ENCODE measurements around the gene AHSG. TPM values are rescaled to one million over a fixed set of nuclear protein-coding genes. Genes with fewer than 3 reads are reported as not detected.
"Not testable (repeated sequence)": the region's sequence is repeated elsewhere in the genome, so short reads cannot be mapped to it uniquely, and the experiment has no call there.

The AHSG gene
- total RNA-seq, 2 experiments from 2014 or later, result not detected

DNA sequence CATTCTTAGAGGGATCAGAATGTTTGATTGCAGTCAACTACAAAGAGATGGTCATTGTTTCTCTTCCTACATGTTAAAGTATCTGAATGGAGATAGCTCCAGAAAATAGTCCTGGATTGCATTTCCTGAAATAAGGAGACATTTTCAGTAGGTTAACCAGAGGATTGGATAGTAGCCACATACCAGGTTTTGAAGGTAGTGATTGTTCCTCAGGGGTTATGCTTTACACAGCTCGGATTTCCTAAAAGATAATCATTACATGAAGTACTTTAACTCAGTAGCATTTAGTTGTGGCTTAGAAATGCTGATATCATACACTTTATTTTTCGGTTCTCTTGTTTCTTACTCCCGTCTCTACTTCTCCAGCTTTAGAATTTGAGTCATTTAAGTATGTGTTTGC, 32.1 kb upstream of the AHSG start:
- Mint-ChIP-seq H3K27ac (no peak overlapping the region), H3K4me1 (ENCODE audit: low read depth) (peaks cover 9% of the 10 kb centered on the region), H3K4me3 (no peak overlapping the region), H3K9me3 (no peaks in the 10 kb centered on the region), H3K27me3 (ENCODE audit: low read depth) (no peaks in the 10 kb centered on the region), H3K36me3 (ENCODE audit: low read depth) (peaks cover 33% of the 10 kb centered on the region)
- CTCF ChIA-PET, result interaction anchor here (1.7 kb wide), 1 partner anchor 32 kb away, joined by 5 read pairs; the partner anchor contains the start of gene AHSG
- intact Hi-C loops (cut with micrococcal nuclease), result no loop called here
- no peak for DNase-seq

DNA sequence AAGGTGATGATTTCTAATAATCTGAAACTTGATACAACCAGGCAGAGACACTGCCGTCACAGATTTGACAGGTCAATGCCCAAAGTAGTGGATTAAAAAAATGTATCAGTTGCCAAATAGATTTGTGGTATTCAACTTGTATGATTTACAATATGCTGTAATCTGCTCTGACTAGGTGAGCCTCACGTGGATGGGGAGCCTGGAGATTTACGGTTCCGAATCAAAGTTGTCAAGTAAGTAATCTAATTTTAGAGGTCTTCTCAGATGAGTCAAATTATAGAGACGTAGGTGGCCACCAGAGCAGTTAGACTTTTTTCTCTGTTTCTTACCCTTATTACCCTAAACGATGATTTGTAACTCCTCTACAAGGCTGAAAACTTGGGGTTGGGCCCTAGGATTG, 30.3 kb upstream of the AHSG start:
- no peak for DNase-seq
- Mint-ChIP-seq H3K4me3 (no peak overlapping the region), H3K27ac (no peak overlapping the region), H3K27me3 (ENCODE audit: low read depth) (no peaks in the 10 kb centered on the region), H3K4me1 (ENCODE audit: low read depth) (peaks cover 6% of the 10 kb centered on the region), H3K36me3 (ENCODE audit: low read depth) (peaks cover 30% of the 10 kb centered on the region), H3K9me3 (no peaks in the 10 kb centered on the region)
- CTCF ChIA-PET, result interaction anchor here (1.1 to 1.7 kb wide), 2 partner anchors 32 to 34 kb away, joined by 3 to 7 read pairs; no protein-coding TSS in a partner anchor
- intact Hi-C loops (cut with micrococcal nuclease), result no loop called here

DNA sequence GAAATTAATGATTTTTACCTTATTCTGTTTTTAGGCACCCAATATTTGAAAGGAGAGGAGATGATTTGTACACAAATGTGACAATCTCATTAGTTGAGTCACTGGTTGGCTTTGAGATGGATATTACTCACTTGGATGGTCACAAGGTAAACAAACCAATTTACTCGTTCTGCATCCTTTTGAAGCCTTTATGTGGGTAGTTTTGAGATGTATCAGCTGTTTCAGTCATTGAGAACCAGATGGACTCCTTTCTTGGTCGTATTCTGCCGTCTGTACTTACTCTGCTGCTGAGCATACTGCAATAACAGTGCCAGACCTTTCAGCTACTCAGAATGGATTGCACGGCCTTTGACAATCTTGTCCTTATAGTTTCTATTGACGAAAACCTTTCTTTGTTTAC, 29.0 kb upstream of the AHSG start:
- peaks cover 25% of the 10 kb centered on the region for H3K36me3 Mint-ChIP-seq (ENCODE audit: low read depth)
- no peaks in the 10 kb centered on the region for H3K9me3 Mint-ChIP-seq
- CTCF ChIA-PET, result interaction anchor here (0.6 to 1.3 kb wide), 3 partner anchors 31 to 641 kb away, joined by 3 to 7 read pairs (median 4); no protein-coding TSS in a partner anchor
- H3K27ac Mint-ChIP-seq, result no peak overlapping the region
- no peaks in the 10 kb centered on the region for H3K27me3 Mint-ChIP-seq (ENCODE audit: low read depth)
- H3K4me3 Mint-ChIP-seq, result no peak overlapping the region
- intact Hi-C loops (cut with micrococcal nuclease), result no loop called here
- no peak for DNase-seq
- peaks cover 6% of the 10 kb centered on the region for H3K4me1 Mint-ChIP-seq (ENCODE audit: low read depth)

DNA sequence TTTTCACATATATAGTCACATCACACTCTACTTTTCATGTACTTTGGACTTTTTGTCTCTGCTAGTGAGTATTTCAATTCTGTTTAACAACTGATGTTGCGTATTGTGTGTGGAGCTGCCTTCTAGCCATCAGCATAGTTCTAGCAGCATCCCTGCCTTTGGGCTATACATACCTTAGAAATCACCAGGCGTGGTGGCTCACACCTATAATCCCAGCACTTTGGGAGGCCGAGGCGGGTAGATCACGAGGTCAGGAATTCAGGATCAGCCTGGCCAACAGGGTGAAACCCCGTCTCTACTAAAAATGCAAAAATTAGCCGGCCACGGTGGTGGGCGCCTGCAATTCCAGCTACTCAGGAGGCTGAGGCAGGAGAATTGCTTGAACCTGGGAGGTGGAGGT, 26.6 kb upstream of the AHSG start:
- H3K4me3 Mint-ChIP-seq, result not testable (repeated sequence)

DNA sequence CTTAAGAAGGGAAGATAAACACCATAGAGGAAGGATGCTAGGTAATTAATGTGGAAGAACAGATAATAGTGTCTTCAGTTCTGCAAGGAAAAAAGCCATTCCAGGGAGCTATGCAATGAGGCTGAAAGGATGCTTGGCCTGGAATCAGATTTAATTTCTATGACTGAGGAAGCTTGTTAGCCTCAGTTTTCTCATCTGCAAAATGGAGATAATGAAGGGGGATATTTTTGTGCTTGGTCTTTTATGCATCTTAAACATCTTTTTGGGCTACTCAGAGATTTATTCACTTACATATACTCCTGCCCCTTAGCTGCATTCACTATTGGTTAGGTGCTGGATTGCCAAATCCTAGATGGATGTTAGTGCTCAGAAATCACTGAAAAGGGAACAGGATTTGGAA, 25.7 kb upstream of the AHSG start:
- peaks cover 21% of the 10 kb centered on the region for H3K4me1 Mint-ChIP-seq (ENCODE audit: low read depth)
- no peaks in the 10 kb centered on the region for H3K9me3 Mint-ChIP-seq
- H3K27me3 Mint-ChIP-seq (ENCODE audit: low read depth), result no peaks in the 10 kb centered on the region
- no peak overlapping the region for H3K4me3 Mint-ChIP-seq
- intact Hi-C loops (cut with micrococcal nuclease), result no loop called here
- CTCF ChIA-PET, result interaction anchor here (0.5 to 1.1 kb wide), 4 partner anchors 28 to 579 kb away, joined by 3 to 7 read pairs (median 4); no protein-coding TSS in a partner anchor
- DNase-seq, result no peak
- peaks cover 17% of the 10 kb centered on the region for H3K36me3 Mint-ChIP-seq (ENCODE audit: low read depth)
- H3K27ac Mint-ChIP-seq, result no peak overlapping the region

More for the DNA sequence above, 26.6 kb upstream of the AHSG start:
- H3K27me3 Mint-ChIP-seq (ENCODE audit: low read depth); H3K27ac Mint-ChIP-seq; DNase-seq; intact Hi-C loops (cut with micrococcal nuclease); H3K9me3 Mint-ChIP-seq: not testable (repeated sequence)
- Mint-ChIP-seq H3K4me1 (ENCODE audit: low read depth) (peaks cover 21% of the 10 kb centered on the region), H3K36me3 (ENCODE audit: low read depth) (peaks cover 17% of the 10 kb centered on the region)
- CTCF ChIA-PET, result interaction anchor here (1.0 to 2.0 kb wide), 2 partner anchors 31 to 46 kb away, joined by 7 read pairs; no protein-coding TSS in a partner anchor

DNA sequence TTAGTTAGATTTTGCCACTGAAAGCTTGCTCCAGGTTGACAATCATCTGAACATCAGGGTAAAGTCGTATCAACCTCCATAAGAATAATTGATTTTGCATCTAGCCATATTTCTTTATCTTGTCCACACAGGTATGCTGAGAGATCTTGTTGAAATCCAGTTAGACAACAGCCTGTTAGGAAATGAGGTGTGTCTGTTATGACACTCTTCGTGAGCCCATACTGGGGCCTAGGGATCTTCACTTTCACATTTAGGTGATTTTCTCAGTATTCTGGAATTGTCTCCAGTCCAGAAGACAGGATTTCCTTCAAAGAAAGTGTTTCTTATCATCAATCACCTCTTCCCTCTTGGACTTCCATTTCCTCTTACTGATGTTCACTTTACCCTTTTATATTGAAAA, 24.2 kb upstream of the AHSG start:
- H3K27ac Mint-ChIP-seq, result peak overlapping the region; percentile 1
- H3K36me3 Mint-ChIP-seq (ENCODE audit: low read depth), result peaks cover 14% of the 10 kb centered on the region
- H3K4me1 Mint-ChIP-seq (ENCODE audit: low read depth), result peaks cover 21% of the 10 kb centered on the region
- no peaks in the 10 kb centered on the region for H3K27me3 Mint-ChIP-seq (ENCODE audit: low read depth)
- DNase-seq, result no peak
- CTCF ChIA-PET, result interaction anchor here (0.6 to 4.2 kb wide), 2 partner anchors 27 to 334 kb away, joined by 3 to 35 read pairs; no protein-coding TSS in a partner anchor
- H3K4me3 Mint-ChIP-seq, result no peak overlapping the region
- no peaks in the 10 kb centered on the region for H3K9me3 Mint-ChIP-seq
- intact Hi-C loops (cut with micrococcal nuclease), result loop anchor here (1.0 kb wide), 1 partner anchor 29 kb away; no protein-coding TSS in a partner anchor

DNA sequence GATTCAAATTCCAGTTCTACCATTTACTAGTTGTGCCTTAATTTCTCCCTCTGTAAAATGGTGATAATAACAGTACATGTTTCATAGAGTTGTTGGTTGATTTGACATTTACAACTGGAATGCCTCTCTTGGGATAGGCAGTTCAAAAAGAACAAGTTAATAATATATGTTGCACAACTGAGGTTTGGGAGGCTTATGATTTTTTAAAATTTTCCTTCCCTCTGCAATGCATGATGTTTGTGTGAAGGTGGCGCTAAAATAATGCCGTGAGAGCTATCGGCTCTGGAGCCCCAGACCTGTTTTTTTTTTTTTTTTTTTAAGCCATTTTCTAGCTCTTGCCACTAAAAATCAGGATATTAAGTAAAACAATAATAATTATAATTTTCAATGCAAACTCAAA, 23.7 kb upstream of the AHSG start:
- H3K9me3 Mint-ChIP-seq, result no peaks in the 10 kb centered on the region
- intact Hi-C loops (cut with micrococcal nuclease), result loop anchor here (1.0 kb wide), 1 partner anchor 28 kb away; no protein-coding TSS in a partner anchor
- no peak for DNase-seq
- peaks cover 13% of the 10 kb centered on the region for H3K36me3 Mint-ChIP-seq (ENCODE audit: low read depth)
- H3K27ac Mint-ChIP-seq, result no peak overlapping the region
- CTCF ChIA-PET, result interaction anchor here (0.6 to 4.2 kb wide), 4 partner anchors 19 to 334 kb away, joined by 3 to 35 read pairs (median 4); no protein-coding TSS in a partner anchor
- peaks cover 21% of the 10 kb centered on the region for H3K4me1 Mint-ChIP-seq (ENCODE audit: low read depth)
- no peak overlapping the region for H3K4me3 Mint-ChIP-seq
- H3K27me3 Mint-ChIP-seq (ENCODE audit: low read depth), result no peaks in the 10 kb centered on the region

DNA sequence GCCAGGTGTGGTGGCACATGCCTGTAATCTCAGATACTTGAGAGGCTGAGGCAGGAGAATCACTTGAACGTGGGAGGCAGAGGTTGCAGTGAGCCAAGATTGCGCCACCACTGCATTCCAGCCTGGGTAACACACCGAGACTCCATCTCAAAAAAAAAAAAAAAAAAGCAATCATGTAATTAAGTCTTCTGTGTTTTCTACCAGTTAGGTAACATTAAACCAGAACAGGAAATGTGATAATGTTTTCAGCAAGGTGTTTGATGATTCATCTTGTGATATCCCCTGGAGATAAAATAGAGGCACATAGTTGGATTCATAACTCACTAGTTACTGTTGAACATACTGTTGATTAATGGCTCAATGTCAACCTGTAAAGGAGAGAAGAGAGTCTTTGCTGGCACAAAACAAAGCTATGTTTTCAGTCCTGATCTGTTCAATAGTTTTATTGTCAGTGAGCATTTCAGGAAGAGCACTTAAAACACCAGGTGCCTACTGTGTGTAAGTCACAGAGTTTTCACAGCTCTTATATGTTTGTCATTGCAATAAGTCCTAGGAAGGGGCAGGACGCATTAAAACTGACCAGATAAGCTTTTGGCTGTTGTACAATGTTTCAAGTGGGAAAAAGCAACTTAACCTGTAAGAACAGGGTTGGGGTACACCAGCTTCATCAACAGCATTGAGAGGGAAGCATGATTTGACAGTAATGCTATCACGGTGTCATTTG, 22.8 kb upstream of the AHSG start:
- peak; percentile 23 for DNase-seq
- Mint-ChIP-seq H3K9me3 (no peaks in the 10 kb centered on the region), H3K4me1 (ENCODE audit: low read depth) (peaks cover 21% of the 10 kb centered on the region), H3K4me3 (no peak overlapping the region), H3K27ac (peak overlapping the region; percentile 20), H3K27me3 (ENCODE audit: low read depth) (no peaks in the 10 kb centered on the region), H3K36me3 (ENCODE audit: low read depth) (peaks cover 5% of the 10 kb centered on the region)
- CTCF ChIA-PET, result interaction anchor here (0.6 to 4.2 kb wide), 5 partner anchors 18 to 230 kb away, joined by 3 to 35 read pairs (median 3); partner anchors contain the start of gene DNAJB11
- intact Hi-C loops (cut with micrococcal nuclease), result loop anchor here (1.0 kb wide), 2 partner anchors 20 to 27 kb away; partner anchors contain the start of gene DNAJB11

DNA sequence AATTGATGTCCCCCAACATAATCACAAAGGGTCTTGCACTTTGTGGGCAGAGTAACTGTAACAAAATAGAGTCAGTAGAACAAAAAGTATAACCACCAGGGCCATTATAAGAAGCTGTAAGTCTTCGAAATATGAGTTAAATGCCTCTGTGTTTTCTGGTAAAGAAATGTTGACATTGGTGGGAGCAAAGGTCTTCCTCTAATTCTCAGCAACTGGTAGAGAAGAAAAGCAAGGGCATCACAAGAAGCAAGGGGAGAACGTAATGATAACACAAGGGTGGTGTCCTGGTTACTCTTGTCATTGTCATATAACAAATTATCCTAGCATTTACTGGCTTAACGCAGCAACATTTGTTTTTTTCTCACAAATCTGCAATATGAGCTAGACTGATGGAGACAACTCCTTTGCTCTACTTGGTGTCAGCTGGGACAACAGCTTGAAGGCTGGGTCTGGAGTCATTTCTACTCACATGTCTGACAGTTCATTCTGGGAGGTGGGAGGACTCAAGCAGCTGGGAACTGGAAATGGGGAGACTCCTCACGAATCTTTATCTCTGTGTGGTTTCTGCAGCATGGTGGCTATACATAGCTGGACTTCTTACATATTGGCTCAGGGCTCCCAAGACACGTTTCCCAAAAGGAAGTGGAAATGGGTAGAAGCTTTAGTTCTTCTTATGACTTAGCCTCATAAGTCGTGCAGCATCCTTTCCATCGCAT, 22.1 kb upstream of the AHSG start:
- H3K4me1 Mint-ChIP-seq (ENCODE audit: low read depth), result peaks cover 21% of the 10 kb centered on the region
- no peaks in the 10 kb centered on the region for H3K9me3 Mint-ChIP-seq
- peaks cover 2% of the 10 kb centered on the region for H3K36me3 Mint-ChIP-seq (ENCODE audit: low read depth)
- CTCF ChIA-PET, result interaction anchor here (0.6 to 4.2 kb wide), 6 partner anchors 13 to 213 kb away, joined by 3 to 35 read pairs (median 3); partner anchors contain the start of gene DNAJB11
- no peak for DNase-seq
- H3K4me3 Mint-ChIP-seq, result no peak overlapping the region
- intact Hi-C loops (cut with micrococcal nuclease), result loop anchor here (1.0 kb wide), 1 partner anchor 20 kb away; the partner anchor contains the start of gene DNAJB11
- no peaks in the 10 kb centered on the region for H3K27me3 Mint-ChIP-seq (ENCODE audit: low read depth)
- no peak overlapping the region for H3K27ac Mint-ChIP-seq

DNA sequence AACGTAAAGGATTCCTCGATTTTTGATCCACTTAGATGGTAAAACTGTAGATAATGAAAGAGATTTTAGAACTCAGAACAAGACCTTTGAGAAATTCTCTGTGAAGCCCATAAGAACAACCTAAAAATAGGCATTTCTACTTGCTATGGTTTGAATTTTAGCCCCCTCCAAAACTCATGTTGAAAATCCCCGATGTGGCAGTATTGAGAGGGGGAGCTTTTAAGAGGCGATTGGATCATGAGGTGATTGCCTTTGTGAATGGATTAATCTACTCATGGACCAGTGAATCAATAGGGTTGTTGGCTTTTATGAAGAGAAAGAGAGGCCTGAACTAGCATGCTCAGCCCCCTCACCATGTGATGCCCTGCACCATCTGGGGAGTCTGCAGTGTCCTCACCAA, 20.2 kb upstream of the AHSG start:
- intact Hi-C loops (cut with micrococcal nuclease), result no loop called here
- no peak for DNase-seq
- H3K4me3 Mint-ChIP-seq, result no peak overlapping the region
- H3K27me3 Mint-ChIP-seq (ENCODE audit: low read depth), result no peaks in the 10 kb centered on the region
- no peaks in the 10 kb centered on the region for H3K9me3 Mint-ChIP-seq
- CTCF ChIA-PET, result interaction anchor here (1.2 to 4.2 kb wide), 2 partner anchors 21 to 23 kb away, joined by 3 to 35 read pairs; partner anchors contain the start of gene AHSG
- peaks cover 21% of the 10 kb centered on the region for H3K4me1 Mint-ChIP-seq (ENCODE audit: low read depth)
- H3K36me3 Mint-ChIP-seq (ENCODE audit: low read depth), result no peaks in the 10 kb centered on the region
- H3K27ac Mint-ChIP-seq, result no peak overlapping the region

DNA sequence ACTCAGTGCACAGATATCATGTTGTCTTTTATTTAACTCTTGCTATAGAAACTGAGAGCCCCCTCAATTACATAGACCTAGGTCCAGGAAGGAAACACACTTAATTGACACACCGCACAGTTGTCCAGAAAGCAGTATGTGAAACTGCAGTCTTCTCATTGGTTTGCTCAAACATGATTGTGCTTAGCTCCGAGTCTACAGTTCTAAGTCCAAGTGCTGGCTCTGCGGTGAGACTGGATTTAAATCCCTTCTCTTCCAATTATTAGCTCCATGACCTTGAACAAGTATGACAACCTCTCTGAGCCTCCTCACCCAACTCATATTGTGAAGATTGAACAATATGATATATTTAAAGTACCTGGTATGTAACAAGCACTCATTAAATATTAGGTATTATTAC, 19.0 kb upstream of the AHSG start:
- H3K4me1 Mint-ChIP-seq (ENCODE audit: low read depth), result peaks cover 15% of the 10 kb centered on the region
- H3K27ac Mint-ChIP-seq, result no peak overlapping the region
- CTCF ChIA-PET, result interaction anchor here (1.2 to 2.8 kb wide), 4 partner anchors 16 to 23 kb away, joined by 3 to 14 read pairs (median 6); partner anchors contain the start of gene AHSG
- no peaks in the 10 kb centered on the region for H3K9me3 Mint-ChIP-seq
- no peak for DNase-seq
- H3K36me3 Mint-ChIP-seq (ENCODE audit: low read depth), result no peaks in the 10 kb centered on the region
- no peaks in the 10 kb centered on the region for H3K27me3 Mint-ChIP-seq (ENCODE audit: low read depth)
- intact Hi-C loops (cut with micrococcal nuclease), result no loop called here
- no peak overlapping the region for H3K4me3 Mint-ChIP-seq

DNA sequence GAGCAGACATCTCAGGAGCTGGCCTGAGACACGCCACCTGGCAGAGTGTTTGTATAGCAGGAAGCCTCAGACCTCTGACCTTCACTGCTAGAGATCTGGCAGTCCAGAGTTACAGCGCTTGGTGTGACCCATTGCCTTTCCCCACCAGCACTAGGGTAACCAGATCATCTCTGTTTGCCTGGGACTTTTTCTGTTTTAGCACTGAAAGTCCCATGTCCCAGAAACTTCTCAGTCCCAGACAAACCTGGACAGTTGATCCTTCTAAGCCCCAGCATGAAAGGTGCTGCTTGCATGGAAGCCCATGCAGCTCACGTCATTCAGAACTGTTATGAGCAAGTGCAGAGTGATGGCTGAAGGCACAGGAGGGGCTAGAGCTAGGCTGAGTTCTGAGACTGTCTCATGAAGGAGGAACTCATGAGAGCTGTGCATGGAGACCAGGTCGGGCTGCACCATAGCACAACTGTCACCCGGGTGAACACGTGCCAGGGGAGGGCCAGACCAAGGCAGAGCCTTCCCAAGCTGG, 18.2 kb upstream of the AHSG start:
- Mint-ChIP-seq H3K4me1 (ENCODE audit: low read depth) (peaks cover 11% of the 10 kb centered on the region), H3K36me3 (ENCODE audit: low read depth) (no peaks in the 10 kb centered on the region), H3K9me3 (no peaks in the 10 kb centered on the region), H3K4me3 (no peak overlapping the region), H3K27ac (no peak overlapping the region), H3K27me3 (ENCODE audit: low read depth) (no peaks in the 10 kb centered on the region)
- no peak for DNase-seq
- CTCF ChIA-PET, result interaction anchor here (1.6 to 2.8 kb wide), 3 partner anchors 15 to 22 kb away, joined by 4 to 14 read pairs (median 7); no protein-coding TSS in a partner anchor
- intact Hi-C loops (cut with micrococcal nuclease), result no loop called here

All from activated naive CD4-positive, alpha-beta T cell treated with anti-CD3 and anti-CD28 coated beads for 36 hours (primary cell).